Gastrocnemius medialis (tissue), 4 donors: ENCODE data around the gene KCNH6.

Experiments
- CTCF ChIP-seq, 5 experiments: fragments of 450-650 bp in 3 of 5; fragments of 200-600 bp in 2 of 5; sonication (generic) in 2 of 5; IDR thresholded peaks in 4 of 5; conservative IDR thresholded peaks in 1 of 5; 1 replicate in 4 of 5; 2 replicates in 1 of 5; pipeline ENCODE4 v1.5.1; 2016 to 2019; ENCODE audit warnings: antibody characterized with exemption in 5 of 5, mild to moderate bottlenecking in 3 of 5, moderate library complexity in 3 of 5
- POLR2A ChIP-seq, 2 donors: fragments of 450-650 bp; IDR thresholded peaks; one replicate each; pipeline ENCODE4 v1.6.1; 2017; ENCODE audit warnings: antibody characterized with exemption in 2 of 2, mild to moderate bottlenecking in 2 of 2, moderate library complexity in 2 of 2

GRCh38 chr17:63476459-63476853 lies 46.7 kb upstream of the KCNH6 start:
- TF ChIP-seq POLR2A (IDR thresholded peaks at IDR 0.05) (no peak), CTCF (IDR thresholded peaks at IDR 0.05 in 4 of 5, conservative IDR thresholded peaks at IDR 0.05 in 1 of 5) (no peak)
